GM19467 (cell line): ENCODE measurements around the gene RPS6KC1.
"Not testable (repeated sequence)": the region's sequence is repeated elsewhere in the genome, so short reads cannot be mapped to it uniquely, and the experiment has no call there.

Experiments used
- ATAC-seq: cut with Tn5 transposase; IDR thresholded peaks from one replicate; pipeline ENCODE4 v1.9.1; 2021; ENCODE audit warnings: mild to moderate bottlenecking, moderate library complexity; ENCODE audit not compliant: unreplicated experiment

The RPS6KC1 gene

DNA sequence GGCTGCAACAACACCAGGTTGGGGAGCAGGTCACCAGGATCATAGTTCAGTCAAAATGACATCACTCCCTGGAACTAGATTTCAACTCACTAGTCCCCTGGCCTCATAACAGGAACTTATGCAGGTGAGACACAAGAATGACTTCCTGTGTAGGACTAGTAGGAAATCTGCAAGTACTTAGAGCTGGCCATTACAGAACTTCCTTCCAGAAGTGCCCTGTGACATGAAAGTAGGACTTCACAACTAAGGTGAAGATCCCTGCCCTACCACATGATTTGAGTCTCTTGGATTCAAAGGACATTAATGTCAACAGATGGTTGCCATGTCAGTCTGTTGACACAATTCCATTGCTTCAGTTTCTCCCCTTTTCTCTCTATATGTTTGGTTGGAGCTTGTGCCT lies 223.1 kb downstream of the RPS6KC1 start:
- no peak for ATAC-seq

GRCh38 chr1:213275293-213275692 lies 224.3 kb downstream of the RPS6KC1 start:
- ATAC-seq: no peak

DNA sequence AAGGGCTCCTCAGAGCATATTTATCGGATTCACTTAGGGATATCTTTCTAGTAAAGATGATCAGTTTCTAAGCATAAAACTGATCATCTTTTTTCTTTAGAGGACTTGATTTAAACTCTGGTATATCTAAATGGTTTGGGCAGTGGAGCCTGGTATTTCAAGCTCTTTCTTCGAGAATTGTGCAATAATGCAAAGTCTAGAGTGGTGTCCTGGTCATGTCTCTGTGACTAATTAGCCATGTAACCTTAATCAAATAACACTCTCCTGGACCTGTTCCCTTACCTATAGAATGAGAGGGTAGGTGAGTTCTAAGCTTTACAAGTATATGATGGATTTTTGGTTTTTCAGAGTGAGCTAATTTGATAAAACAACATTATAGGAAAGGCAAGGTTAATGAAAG lies 225.2 kb downstream of the RPS6KC1 start:
- no peak for ATAC-seq

DNA sequence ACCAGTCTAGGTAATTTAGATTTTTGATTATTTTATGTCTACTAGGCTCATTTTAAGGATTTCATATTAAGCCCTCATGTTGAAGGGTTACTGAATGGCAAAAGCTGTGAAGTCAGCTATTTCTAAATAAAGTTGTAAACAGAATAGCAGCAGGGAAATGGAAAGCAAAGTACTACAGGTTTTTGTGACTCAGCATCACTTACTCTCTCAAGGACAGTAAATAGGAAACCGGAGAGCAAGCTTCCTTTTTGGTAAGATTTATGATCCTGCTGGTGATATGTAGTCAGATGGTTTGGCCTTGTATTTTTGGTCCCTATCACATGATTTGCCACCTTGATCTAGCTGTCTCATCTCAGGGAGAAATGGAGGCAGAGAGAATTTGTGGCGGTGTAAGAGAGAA lies 226.0 kb downstream of the RPS6KC1 start:
- ATAC-seq: no peak

- ATAC-seq: no peak
Measured at GRCh38 chr1:213279410-213279809, 228.4 kb downstream of the RPS6KC1 start.

DNA sequence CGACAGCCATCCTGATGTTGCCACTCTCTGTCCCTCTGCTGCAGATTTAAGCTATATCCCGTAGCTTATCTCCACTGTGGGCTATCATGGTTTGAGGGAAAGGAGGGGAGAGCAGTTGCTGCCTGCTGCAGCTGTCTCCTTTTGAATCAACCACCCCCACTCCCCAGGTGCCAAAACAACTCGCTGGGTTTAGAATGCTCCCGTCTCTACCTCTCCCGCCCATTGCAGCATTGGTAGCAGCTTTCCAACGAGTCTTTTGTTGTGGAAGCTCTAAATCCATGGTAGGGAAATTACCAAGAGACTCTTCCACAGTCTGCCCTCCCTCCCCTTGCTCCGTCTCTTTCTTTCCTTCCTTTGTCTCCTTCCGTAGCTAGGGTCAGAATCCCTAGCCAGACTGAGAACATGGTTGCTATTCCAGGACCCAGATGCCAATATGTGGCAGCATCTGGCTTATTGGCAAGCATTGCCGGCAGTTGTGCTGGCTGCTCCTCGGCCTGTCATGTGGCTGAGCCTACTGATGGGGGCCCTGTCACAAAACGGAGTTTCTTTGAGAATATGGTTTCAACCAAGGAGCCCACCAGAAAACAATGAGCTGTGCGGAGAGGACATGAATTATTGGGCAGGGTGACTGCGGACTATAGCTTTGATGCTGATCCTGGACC lies 230.7 kb downstream of the RPS6KC1 start:
- no peak for ATAC-seq

- ATAC-seq: no peak
Measured at GRCh38 chr1:213284626-213285025, 233.6 kb downstream of the RPS6KC1 start.

DNA sequence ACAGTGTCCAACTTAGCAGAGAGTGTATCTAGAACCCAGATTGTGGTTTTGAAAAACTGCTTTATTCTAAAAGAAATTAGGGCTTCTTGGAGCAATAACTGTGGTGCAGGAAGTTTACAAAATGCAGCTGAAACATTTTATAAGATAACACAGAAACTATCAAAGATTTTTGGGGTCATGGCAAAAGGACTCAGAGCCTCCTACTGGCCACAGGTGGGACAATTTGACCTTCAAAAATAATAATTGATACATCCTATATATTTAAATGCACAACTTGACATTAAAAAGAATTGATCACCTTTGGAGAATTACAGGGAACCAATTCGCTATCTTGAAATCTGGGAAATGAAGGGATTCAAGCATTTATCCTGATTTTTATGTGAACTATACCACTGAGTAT lies 235.2 kb downstream of the RPS6KC1 start:
- no peak for ATAC-seq

DNA sequence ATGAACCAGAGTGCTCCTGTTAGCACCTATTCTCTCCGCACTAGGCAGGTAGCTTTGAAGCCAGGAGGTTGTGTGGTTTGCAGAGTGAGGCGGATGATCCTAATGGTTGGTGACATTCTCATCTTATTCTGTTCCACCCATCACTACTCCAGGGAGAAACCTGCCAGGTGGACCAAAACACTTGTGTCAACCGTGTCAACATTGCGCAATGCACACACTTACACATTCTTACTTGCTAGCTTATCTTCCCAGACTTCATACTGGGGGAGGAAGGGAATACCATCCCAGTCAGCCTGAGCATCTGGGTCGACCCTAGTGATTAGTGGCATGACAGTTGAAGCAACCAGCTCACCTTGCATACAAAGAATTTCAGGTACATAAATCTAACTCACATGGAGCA lies 236.9 kb downstream of the RPS6KC1 start:
- ATAC-seq: no peak

DNA sequence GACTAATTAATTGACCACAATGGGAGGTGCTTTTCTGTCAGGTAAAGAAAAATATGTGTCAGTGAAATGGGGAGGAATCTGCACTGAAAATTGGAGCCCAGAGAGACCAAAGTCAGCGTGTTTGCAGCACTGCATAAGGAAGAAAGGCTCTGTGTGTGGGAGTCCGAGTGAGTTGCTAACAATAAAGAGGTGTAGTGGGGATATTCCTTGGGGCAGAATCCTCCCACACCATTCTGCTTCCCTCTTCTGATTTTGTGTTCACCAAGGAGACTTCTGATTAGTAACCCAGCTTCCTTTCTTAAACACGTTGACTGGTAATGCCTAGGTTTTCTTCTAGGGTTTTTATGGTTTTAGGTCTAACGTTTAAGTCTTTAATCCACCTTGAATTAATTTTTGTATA lies 240.5 kb downstream of the RPS6KC1 start:
- ATAC-seq: no peak

- ATAC-seq: no peak
Measured at GRCh38 chr1:213292614-213293013, 241.6 kb downstream of the RPS6KC1 start.

DNA sequence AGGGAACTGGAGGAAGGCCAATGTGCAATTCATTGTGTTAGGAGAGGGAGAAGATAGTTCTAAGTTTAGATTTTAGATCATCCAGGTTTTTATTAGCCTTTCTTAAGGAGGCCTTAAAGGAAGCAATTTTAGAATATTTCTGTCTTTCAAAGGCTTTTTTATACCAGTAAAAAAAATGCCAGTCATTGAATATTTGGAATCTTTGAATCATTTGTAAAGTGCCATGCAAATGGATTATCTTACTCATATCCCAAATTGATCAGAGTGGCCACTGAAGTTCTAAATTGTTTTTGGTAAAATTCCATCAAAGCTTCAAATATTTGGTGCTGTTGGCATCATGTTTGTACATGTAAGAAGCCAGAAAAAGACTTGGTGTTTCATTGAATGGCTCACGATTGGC lies 244.8 kb downstream of the RPS6KC1 start:
- ATAC-seq: no peak

DNA sequence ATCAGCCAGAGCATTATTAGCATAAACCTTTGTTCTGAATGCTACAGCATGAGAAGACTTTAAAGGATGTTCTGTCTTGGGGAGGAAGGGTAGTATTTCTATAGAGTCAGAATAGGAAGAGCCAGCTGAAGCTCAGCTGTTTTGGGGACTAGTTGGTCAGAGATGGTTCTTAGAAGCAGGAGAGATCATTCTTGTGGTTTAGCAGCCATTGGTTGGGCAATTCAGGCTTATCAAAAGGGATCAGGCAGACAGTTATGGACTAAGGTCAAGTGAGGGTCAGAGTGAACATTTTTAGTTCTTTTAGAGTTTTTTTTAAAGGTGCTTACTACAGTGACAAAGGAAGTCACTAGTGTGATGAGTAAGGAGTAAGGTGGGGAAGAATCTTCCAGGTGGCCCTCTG lies 245.5 kb downstream of the RPS6KC1 start:
- ATAC-seq: no peak

GRCh38 chr1:213297021-213297420 lies 246.0 kb downstream of the RPS6KC1 start:
- no peak for ATAC-seq

- ATAC-seq: no peak
Measured at GRCh38 chr1:213300433-213300832, 249.4 kb downstream of the RPS6KC1 start.

DNA sequence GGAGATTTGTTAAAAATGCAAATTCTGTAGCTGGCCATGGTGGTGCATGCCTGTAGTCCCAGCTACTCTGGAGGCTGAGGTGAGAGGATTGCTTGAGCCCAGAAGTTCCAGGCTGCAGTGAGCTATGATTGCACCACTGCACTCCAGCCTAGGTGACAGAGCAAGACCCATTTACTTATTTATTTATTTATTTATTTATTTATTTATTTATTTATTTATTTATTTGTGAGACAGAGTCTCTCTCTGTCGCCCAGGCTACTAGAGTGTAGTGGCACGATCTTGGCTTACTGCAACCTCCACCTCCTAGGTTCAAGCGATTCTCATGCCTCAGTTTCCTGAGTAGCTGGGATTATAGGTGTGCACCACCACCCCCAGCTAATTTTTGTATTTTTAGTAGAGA lies 250.5 kb downstream of the RPS6KC1 start:
- not testable (repeated sequence) for ATAC-seq

DNA sequence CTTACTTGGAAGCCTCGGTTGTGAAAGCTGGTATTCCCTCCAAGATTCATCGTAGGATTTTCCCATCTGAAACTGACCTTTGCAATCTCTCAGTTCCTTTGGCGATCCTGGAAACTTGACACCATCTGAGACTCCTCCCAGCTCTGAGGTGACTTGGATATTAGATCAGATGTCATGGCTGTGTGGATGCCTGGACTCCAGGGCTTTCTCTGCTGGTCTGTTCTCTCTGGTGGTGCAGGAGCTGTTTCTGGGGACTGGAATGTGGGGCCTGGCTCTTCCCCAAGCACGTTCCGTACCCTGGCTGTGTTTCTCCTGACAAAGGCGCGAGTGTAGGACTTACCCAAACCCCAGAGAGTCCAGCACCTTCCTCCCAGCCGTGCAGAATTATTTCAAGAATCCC lies 252.2 kb downstream of the RPS6KC1 start:
- no peak for ATAC-seq

DNA sequence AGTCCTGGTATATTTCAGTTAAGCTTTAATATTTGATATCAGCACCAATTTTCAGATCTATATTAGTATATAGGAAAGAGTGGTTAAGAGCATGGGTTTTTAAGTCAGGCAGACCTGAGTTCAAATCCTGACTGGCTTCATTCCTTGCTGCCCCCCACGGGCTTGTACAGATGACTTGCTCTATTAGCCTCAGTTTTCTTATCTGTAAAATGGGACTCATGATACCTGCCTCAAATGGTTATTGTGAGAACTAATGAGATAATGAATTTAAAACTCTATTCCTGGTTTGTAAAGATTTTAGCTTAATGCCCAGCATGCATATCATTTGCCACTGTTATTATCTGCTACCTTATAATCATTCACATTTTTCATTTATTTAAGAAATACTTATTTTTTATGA lies 264.5 kb downstream of the RPS6KC1 start:
- no peak for ATAC-seq

GRCh38 chr1:213318458-213318857 lies 267.4 kb downstream of the RPS6KC1 start:
- ATAC-seq: not testable (repeated sequence)

DNA sequence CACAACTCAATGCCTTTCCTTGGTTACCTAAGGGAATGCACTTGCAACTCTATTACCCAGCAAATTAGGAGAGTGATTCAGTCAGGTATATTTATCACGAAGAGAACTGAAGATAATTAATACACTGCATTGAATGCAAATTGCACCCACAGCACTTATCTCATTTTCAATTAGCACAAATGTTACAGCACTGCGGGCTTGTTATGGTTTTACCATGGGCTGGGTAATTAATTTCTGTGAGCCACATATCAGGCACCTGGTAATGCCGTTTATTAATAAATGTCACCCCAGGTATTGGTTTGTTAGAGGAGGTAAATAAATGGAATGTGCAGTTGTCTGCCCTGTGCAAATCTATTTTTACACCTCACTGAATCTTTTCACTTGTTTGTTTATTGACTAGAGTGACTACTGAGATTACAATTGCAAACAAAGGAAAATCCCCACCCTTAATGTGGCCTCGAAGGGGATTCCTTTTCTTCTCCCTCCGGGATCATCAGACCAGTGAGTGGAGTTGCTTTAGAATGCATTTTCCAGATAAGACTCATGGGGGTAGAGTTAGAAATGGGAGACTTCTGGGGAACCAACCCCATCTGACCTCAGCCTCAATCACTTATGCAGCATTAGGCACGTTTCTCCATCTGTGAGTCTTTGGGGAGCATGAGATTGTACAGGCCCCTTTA lies 269.3 kb downstream of the RPS6KC1 start:
- ATAC-seq: no peak
